Suppressor macrophage treated with lipopolysaccharide for 1 hour (primary cell): ENCODE measurements around the gene LAMA2.

Experiments
- DNase-seq, 3 donors: peaks; one replicate each; pipeline ENCODE4 v3.0.0-alpha.2; 2020 to 2022

LAMA2 gene

DNA sequence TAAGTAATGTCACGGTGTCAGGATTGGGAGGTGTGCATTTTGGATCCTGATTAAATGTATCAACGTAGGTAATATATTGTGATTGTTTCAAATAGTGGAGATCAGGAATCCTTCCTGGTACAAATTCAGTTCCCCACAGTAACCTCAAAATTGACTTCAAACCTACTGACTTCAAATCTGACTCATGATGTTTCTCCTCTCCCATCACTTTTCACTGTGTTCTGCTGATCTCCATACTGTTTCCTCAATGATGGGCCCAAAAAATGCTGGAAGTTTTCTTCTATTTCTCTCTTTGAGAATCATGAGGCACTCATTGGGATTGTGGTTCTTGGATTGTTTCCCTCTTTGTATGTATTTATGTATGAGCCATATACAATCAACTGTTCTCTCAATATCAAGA lies 35.9 kb downstream of the LAMA2 start:
- DNase-seq: no peak

- DNase-seq: no peak
Observed at GRCh38 chr6:128919412-128920180, 36.7 kb downstream of the LAMA2 start.

DNA sequence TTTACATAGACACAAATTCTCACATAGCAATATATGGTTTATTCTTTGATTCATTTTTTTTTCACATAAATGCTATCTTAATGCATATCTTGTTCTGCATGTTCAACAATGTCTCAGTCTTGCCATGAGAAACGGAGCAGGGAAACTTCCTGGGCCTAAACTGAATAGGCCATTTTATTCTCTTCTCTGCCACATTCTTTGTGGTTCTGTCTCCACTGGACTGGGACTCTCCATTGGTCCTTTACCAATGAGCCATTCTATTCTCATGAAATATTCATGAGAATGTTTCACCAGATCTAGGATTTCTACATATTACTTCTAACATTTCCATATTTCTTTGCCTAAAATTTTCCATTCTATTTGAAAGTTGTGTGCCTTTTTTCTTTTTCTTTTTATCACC lies 42.8 kb downstream of the LAMA2 start:
- no peak for DNase-seq

GRCh38 chr6:128929869-128930268 lies 46.9 kb downstream of the LAMA2 start:
- no peak for DNase-seq

DNA sequence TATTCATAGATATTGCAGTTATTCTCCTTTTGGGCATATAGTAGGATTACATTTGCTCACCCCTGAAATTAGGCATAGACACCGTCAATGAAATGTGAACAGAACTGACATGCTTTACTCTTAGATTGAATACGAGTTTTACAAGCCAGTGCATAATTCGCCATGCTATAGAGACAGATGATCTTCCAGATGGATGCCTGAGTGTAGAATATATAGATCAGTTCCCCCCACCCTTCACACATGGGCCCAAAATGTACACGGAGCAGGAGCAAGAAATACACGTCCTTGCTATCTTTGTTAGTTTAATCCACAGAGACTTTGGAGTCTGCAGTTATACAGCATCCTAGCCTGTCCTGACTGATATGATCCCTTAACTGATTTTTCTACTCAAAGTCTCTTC lies 47.4 kb downstream of the LAMA2 start:
- DNase-seq: no peak

DNA sequence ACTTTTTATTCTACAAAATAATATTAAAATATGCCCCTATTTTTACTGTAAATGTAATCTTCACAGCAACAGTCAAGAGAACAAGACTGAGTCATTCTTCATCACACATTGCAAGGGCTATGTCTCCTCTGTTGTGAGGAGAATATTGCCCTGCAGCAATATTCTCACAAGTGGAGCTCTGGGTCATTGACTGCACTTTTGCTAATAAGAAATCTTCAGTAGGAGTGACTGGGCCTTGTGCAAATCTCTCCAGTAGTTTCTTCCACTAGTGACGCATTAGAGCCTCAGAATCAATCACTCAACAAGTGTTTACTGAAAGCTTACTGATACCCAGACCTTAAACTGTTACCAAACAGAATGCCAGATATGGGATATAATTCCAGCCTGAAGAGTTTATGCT lies 49.1 kb downstream of the LAMA2 start:
- DNase-seq: no peak

- no peak for DNase-seq
Observed at GRCh38 chr6:128950864-128951263, 67.9 kb downstream of the LAMA2 start.

- no peak for DNase-seq
Observed at GRCh38 chr6:128952902-128953301, 70.0 kb downstream of the LAMA2 start.

GRCh38 chr6:128954308-128955043 lies 71.5 kb downstream of the LAMA2 start:
- no peak for DNase-seq

- no peak for DNase-seq
Observed at GRCh38 chr6:128963561-128963960, 80.6 kb downstream of the LAMA2 start.

- no peak for DNase-seq
Observed at GRCh38 chr6:128964233-128964755, 81.4 kb downstream of the LAMA2 start.

DNA sequence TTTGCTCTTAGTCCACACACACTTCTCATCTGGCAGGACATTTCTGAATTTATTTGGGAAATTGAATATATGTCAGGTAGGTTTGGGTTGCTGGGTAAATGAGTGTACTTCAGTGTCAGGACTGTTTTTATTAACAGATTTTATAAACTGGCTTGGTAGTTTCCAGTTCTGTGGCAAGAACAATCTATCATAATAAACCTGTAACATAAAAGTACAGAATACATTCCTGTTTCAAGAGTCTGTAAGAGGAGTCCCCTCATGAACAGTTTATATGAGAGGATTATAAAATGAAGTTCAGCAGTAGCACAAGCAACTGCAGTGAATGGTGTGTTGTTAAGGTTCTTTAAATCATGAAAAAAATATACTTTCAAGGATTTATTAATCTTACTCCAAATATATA lies 81.8 kb downstream of the LAMA2 start:
- no peak for DNase-seq

- DNase-seq: no peak
Observed at GRCh38 chr6:128966934-128967333, 84.0 kb downstream of the LAMA2 start.

DNA sequence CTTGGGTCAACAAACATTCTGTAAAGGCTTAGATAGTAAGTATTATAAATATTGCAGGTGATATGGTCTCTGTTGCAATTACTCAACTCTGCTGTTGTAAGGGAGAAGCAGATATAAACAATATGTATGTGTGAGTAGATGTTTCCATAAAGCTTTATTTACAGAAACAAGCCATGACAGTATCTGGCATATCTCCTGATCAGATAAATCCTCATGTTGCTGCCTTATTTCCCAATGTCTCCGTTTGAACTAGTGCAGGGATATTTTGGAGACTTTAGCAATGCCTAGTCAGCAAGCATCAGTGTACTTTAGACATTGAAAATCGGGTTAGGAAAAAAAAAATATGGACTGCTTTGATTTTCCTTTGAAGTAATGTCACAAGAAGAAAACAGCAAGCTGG lies 96.1 kb downstream of the LAMA2 start:
- DNase-seq: no peak

- DNase-seq: no peak
Observed at GRCh38 chr6:128981716-128982115, 98.8 kb downstream of the LAMA2 start.

GRCh38 chr6:128990360-128990759 lies 107.4 kb downstream of the LAMA2 start:
- no peak for DNase-seq

- DNase-seq: no peak
Observed at GRCh38 chr6:128990915-128991314, 108.0 kb downstream of the LAMA2 start.

DNA sequence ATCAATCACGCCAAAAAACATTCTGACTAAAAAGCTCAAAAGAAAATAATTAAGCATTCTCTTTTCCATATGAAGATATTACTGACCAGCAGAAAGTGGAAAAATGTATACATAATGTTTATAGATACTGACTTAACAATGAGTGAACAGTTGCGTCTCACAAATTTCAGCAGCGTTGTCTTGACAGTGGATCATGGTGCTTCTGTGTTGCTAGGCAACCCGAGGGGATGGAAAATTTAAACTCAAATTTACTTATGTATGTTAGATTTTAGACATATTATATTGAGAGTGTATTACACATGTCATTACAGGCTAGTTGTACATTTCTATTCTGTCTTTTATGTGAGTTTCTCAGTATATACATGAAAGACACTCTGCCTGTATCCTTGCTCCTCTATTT lies 110.2 kb downstream of the LAMA2 start:
- DNase-seq: no peak

DNA sequence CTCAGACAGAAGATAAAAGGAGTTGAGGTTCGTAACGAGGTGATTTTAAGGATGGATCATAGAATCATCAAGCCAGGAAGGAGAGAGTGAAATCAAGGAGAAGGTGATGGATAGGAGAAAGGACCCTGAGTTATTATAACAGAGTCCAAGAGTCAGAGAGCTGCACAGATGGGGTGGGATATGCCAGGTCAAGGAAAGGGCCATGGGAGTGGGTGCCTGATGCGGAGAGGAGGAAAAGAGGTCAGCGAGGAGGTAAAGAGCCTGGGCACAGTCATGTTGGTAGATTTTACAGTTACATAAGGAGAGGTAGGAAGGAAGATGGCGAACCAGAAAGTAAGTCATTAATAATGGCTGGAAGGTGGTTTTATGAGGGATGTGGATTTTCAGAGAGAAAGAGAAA lies 114.9 kb downstream of the LAMA2 start:
- no peak for DNase-seq

- DNase-seq: no peak
Observed at GRCh38 chr6:129006724-129007514, 124.0 kb downstream of the LAMA2 start.

GRCh38 chr6:129007701-129008373 lies 124.9 kb downstream of the LAMA2 start:
- DNase-seq: no peak

GRCh38 chr6:129008591-129008990 lies 125.7 kb downstream of the LAMA2 start:
- DNase-seq: no peak

- no peak for DNase-seq
Observed at GRCh38 chr6:129009851-129010250, 126.9 kb downstream of the LAMA2 start.
